ENCODE measurements around the gene RNF220.

Gene RNF220

DNA sequence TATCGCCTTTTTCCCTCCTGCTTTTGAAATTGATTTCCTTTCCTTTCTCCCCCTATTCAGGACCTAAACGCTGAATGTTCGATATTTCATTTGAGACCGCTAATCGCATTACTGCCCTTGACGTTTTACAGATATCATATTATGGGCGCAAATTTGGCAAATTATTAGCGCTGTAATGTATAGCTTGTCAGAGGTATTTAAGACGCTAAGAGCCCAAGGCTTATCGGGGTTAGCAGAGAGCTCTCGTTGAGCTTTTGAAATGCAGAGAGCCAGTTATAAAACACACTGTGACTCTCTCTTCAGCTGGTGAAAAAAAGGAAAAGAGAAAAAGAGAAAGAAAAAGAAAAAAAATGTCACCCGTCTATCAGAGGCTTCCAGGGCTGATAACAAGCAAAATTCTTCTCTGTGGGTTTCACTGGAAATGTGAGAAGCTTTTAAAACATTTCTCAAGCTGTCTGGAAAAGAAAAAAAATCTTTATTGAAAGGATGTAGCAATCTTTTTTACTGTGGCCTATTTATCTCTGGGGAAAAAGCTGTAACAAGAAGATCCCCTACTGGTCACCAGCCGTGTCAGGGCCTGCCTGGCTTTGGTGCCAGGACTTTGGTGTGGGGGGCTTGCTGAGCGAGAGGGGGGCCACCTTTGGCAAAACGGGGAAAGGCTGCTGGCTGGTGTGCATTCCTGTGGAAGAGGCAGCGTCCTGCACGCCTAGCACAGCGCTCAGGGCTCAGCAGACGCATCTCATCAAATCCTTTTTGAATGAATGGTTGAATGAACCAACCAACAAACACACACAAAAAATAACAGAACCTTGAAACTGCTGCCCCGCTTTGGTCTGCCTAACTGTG lies 119.8 kb downstream of the RNF220 start:
- DNase-seq, result peak in 1 of 14 donors; percentile 27

DNA sequence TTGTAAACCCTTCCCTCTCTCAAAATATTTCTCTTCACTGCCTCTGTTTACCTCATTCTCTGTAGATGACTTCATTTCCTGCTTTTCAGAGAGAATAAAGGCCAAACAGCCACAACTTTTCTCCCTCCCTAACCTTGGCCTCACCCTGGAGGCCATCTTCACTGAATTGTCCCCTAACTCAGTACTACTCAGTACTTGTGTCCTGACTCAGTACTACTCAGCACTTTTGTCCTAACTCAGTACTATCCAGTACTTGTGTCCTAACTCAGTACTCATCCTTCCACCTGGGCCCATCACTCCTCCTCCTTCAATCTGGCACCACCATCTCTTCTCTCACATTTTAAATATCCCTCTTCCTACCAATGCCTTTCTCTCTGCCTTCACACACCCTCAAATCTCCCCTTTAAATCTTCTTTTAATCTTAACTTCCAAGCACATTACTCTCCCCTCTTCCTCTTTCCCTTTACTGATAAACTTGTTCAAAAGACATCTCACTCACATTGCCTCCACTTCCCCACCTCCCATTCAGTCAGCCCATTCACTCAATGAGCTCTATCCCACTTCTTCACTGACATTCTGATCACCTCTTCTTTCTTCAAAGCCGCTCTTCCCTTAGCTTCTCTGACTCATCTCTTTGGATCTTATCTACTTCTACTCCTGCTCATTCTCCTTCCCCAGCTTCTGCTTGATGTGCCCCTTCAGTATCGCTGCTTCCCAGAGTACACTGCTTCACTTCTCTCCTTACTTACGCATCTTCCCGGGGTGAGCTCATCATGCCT lies 121.4 kb downstream of the RNF220 start:
- no peak for DNase-seq

DNA sequence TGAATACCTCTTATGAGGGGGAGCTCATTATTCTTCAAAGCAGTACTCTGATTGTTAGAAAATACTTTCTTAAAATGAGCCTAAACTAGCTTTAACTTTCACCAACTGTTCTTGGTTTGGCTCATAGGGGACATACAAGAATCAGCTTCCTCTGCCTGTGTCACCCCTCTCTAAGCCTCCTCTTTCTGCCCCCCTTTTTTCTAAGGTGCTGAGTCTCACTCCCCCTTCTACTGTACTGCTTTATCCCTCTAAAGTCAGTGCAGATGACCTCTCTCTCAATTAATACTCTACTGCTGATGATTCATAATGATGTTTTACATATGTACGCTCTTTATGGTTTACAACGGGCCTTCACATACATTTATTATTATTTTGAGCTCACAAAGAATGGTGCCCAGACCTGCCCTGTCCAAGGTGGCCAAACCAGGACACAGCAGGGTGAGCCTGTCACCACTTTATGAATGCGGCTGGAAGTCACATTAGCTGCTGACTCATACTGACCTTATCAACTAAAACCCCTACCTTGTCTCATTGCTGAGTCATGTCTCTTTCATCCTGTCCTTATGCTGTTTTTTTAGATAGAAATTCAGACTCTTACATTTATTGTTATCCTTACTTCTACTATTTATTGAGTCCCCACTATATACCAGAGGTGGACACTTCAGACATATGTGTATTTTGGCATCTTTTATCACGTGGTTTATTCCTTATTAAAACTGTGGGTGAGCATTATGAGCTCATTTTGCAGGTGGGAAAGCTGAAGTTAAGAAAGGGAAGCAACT lies 126.9 kb downstream of the RNF220 start:
- DNase-seq, result no peak

DNA sequence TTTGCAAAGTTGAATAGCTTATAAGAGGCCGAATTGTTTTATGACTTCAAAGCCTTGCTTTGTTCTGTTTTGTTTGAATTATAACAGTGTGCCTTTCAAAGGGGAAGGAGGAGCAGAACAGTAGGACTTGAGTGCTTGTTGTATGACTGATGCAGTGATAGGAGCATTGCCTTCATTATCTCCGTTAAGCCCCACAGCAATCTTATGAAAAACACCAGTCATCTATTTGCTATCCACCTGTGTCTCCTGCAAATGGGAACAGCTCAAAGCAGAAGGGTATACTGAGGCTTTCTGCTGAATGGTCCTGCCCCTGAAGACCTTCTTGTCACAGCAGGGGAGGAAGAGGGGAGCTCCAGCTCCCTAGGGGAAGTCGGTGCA lies 127.5 kb downstream of the RNF220 start:
- DNase-seq, result peak in 1 of 14 donors; percentile 21

DNA sequence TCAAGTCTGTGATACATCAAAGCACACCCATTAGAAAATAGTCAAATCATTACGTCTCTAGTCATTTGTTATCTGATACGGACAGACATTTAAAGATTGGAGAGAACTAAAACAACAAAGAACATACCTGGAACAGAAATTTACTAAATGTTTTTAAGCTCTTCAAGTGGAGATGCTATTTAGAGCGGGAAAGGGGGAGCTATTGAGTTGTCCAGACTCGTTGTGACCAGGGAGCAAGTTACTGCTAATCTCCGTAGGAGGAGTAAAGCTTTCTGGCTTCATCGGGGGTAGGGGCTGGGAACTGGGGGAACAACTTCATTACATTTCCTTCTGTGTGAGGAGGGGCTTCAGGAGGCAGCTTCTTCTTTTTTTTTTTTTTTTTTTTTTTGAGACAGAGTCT lies 129.7 kb downstream of the RNF220 start:
- DNase-seq, result no peak

DNA sequence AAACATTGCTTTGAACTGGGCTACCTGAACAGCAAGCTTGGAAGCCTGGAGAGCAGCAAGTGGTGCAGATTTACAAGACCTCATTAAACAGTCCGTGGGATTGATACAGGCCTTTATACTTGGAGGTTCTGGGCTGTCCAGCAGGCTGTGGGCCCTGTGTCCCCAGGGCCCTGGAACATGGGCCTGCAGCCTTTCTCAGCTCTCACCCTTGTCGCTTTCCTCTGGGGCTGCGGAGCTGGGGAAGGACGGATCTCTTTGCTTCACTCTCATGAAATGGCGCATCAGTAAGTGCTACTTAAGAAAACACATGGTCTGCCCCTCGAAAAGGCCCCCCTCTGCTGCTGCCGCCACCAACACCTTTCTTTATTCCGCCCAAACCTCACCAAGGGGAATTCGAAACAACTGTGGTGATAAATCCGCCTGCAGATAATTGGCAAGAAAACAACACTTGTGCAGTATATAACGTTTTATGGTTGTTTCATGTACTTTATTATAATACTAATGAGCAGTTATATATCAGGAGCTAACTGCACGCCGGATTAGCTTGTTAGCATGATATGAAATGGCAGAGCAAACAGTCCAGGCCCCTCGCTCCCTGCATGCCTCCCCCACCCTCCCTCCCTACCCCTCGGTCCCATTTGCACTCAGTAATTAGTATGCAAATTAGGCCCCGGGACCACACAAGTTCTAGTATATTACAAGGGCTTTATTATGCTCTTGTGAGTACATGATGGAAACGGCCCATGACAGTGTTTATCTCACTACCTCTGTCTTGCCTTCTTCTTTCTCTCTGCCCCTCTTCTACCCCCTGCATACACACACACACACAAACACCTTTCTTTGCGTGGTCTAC lies 131.5 kb downstream of the RNF220 start:
- no peak for DNase-seq

DNA sequence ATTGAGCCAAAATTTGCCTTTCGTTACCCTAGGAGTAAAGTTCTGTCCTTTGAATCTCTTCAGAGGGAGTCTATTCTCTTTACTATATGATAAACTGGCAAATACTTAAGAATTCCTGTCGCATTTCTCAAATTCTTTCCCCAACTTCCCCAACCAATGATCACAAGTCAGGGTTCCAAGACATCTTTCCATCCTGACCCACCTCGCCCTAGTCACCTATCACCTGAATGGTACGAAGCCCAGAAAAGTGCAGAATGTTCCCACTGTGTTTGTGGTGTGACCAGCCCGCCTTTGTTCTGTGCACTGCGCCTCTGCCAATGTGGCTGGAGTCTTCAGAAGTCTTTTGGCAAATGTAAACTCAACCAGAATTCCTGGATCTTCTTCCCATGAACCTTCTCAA lies 132.5 kb downstream of the RNF220 start:
- DNase-seq, result no peak

DNA sequence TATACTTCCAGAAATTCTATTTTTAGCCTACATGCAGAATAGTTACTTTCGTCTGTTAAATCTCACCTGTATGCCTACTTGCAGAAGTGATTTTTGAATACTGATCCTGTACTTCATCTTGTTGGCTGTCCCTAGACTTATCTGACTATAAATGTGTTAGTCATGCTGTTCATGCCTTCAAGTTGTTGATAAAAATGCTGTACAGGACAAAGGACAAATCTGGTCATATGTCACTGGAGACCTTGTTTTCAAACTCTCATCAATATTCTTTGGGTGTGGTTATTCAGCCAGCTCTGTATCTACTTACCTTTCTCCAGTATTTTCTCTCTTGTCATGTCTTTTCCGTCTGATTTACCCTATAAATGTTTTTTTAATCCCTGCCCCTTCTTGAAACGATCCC lies 132.9 kb downstream of the RNF220 start:
- DNase-seq, result no peak

DNA sequence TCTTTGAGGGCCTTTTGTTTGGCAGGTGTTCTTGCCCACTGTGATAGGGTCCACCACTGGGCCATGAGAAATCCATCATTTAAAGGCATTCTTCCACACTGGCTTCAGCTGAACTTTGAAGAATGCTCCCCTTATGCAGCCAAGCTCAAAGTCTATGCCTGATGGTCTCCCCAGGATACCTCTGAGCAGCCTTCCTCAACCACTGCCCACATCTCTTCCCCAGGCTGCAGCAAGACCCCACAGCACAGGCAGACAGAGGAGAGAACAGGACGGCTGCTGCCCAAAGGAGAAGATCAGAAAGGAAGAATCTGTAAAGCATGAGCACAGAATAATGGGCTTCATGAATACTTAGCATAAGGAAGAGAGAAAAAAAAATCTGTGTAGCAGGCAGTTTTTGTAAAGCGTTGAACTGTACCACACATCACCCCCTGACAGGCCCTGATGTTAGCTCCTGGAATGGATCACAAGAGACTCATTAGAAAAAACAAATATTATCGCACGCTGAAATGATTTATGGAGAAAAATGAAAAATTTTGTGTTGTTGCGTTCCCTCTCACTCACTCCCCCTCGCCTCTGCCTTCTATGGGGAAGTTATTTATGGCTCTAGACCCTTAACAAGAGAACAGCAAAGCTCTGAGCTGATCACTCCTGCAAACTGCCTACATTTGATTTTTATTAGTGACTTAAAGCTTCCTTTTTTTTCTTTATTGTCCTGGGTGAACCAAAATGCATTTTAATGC lies 135.1 kb downstream of the RNF220 start:
- no peak for DNase-seq

DNA sequence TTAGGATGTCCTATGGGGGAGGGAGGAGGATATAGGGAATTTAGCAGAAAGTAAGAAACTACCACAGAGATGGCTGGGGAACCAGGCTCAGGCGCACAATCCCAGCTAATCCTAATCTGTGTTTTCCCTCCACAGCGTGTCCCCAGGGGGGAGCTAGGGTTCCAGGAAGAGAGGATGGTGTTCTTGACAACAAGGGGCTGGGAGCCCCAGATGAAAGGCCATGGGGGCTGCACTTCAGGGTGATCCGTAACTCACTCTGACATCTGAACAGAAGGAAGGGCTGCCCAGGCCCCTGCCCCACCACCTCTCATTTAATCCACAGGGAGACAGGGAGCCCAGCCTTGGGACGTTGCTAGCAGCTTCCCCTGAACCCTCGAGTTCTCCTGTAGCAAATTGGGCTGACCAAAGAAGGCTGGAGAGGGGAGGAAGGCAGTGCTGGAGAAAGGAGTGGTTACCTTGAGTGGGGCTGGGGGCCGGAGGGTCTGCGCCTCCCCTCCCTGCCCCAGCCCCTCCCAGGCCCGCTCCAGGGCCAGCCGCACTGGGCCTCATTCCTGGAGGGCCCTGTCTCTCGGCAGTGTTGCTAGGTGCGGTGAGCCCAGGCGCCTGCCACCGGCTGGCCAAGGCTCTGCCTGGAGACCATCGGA lies 137.5 kb downstream of the RNF220 start:
- DNase-seq, result peak in 3 of 14 donors; percentile 43 to 64 (median 57)

DNA sequence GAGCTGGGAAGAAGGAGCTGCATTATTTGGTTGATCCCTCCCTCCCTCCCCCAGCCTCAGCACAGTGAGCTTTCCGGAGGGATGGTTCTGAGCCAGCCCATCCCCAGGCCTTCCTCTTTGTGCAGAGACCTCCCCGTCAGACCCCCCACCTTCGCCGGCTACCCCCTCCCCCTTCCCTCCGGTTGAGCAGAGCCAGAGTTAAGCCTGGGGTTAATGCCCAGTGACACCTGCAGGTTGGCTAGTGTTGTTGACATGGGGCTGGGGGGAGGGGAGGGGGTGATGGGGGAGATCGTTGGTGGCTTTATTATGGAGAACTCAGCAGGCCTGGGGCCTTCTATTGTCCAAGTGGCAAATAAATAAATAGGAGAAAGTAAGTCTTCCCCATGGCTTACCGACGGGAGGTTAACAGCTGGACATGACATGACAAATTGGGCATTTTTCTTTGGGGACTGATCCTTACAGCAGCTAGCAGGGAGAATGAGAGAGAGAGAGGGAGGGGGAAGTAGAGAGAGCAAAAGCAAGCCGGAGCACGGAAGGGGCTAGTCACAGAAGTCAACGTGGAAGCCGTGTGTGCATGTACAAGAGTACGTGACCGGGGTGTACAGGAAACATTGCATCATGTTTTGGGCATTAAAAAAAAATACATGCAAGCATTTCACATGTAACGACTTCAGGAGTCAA lies 138.1 kb downstream of the RNF220 start:
- peak in 3 of 14 donors; percentile 39 to 76 (median 50) for DNase-seq

DNA sequence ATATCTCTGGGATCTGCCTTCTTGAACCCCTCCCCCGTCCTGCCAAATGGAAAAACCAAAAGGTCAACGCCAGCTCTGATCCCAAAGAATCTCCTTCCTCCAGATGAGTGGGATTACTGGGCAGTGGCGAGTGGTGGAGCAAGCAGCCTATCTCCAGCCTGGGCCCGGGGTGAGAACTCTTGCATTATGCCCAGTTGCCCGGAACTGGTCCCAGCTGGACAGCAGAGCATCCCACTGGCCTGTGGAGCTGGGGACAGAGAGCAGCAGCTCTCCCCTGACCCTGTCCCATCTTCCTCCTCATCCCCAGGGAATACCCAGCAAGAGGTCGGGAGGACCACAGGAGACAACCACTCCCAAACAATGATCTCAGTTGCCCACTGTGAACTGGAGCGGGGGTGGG lies 138.7 kb downstream of the RNF220 start:
- DNase-seq, result no peak

DNA sequence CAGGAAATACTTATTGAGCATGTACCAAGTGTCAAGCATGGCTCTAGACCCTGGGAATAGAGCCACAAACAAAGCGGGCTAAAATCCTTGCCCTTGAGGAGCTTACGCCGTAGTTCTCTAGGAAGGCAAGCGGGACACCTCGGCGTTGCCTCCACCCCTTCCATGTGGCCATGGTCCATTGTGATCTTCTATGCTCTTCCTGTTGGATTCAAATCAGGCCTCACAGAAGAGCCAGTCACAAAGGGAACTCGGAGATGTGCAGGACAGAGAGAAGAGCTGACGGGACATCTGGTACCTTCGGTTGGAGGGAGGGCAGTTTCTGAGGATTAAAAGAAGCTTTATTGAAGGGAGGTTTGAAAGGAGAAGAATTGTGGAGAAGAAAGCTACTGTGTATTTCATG lies 139.9 kb downstream of the RNF220 start:
- DNase-seq, result no peak

DNA sequence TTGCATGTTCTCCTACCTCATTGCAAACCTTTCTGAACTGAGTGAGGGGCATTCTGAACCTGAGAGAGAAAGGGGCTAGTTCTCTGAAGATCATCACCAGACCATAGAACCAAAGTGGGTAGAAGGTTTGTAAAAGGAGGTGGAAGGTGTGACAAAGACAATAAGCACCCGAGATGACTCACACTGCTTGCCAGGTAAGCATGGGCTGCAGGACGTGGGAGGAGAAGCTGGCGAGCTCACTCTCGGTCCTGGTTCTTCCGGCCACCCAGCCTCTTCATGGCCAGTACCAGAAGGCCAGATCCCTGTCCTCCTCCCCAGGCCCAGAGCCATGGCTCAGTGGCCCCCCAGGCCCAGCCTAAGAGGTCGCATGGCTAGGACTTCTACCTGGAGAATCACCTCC lies 140.9 kb downstream of the RNF220 start:
- DNase-seq, result no peak

DNA sequence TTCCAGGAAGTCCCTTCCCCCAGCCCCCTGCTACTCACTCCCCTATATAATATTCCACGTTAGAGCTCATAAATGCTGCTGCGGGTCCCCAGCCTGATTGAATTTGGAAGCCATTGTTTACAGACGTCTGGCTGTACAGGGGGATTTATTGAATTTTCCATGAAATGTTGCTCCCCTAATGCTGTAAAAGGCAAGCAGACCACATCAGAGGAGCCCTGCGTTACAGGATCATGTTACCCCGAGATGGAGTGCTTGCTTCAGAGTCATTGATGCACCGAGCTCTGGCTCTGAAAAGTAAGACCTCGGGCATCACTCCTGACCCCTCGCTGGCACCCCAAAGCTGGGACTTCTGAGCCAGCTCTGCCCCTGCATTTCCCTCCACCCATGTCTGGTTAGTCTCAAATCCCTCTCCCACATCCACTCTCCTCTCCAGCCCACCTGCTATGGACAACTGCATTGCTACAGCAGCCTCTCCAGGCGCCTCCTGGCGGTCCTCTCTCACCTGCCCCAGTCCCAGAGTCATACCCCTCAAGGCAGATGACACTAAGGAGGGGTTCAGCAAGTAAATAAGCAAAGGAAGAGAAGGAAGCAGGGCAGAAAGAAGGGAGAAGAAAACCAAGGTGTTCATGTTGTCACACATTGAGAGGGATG lies 141.5 kb downstream of the RNF220 start:
- no peak for DNase-seq

DNA sequence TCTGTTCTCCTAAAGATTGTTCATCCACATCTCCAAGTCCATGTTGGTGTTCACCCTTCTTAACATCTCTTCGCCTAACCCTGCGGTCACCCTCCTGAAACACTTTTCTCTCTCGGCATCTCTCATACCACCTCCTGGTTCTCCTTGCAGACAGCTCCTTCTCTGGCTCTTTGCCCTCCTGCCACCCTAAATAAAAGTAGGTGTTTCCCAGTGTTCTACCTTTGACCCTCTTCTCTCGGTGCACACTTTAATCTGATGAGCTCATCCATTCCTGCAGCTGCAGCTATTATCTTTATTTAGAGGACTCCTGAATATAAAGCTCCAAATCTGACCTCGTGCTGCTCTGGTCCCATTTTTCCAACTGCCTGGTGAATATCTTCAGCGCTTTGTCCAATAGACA lies 142.3 kb downstream of the RNF220 start:
- DNase-seq, result no peak

DNA sequence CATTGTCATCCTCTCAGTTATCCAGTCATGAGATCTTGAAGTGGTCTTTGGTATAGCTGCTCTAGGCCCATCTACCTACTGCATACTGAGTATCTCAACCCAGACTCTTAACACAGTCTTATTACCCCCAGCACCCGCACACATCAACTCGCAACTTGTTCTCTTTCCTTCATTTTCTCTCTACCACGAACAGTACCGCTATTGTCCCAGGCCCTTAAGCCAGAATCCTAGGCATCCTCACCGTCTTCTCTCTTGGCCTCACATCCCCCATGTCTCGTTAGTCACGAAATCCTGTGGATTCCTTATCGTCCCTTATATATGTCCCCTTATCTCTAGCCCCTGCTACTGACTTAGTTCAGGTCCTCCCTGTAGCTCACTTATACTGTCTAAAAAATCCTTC lies 142.8 kb downstream of the RNF220 start:
- DNase-seq, result no peak

DNA sequence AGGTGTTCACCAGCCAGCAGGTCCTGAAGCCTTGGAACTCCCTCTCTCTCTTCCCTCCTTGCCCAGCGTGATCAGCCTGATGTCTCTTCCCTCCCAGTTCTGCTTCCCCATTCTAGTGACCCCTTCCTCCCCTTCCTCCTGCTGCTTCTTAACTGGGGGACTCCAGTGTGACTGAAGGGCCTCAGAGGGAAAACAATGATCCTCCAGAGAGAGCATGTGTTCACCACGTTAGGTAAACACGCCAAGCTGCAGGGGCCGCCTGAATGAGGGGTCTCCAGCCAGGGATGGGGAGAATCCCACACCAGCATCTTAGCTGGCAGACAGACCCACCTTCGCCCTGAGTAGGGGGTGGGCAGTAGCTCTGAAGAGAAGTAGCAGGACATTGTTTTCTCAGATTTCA lies 144.5 kb downstream of the RNF220 start:
- DNase-seq, result no peak

DNA sequence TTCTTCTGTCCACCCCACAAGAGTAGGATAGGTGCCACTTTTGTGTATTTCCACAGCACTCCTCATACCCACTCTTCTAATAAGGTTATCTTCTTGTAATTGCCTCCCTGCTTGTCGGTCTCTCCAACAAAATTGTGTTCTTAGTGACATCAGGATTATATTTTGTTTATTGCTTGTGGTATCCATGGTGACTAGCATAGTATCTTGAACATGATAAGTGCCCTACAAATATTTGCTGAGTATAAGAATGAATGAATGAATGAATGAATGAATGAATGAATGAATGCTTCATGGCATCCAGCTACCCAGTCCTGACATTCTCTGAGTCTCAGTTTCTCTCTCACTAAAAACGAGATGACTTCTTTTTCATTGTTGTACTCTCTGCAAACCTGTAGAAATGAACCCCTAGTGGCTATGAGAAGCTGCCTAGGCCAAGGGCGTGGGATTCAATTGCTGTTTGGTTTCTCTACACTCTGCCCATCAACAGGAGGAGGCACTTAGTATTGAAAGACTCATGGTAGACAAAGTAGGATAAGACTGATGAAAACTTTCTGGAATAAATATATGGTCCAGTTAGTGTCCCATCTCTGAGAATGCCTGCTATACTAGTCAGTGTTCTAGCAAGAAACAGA lies 148.2 kb downstream of the RNF220 start:
- DNase-seq, result no peak
